ENCODE results near the gene SUN5. TPM values are rescaled to one million over a fixed set of nuclear protein-coding genes. Genes with fewer than 3 reads are reported as not detected.

Gene SUN5
- total RNA-seq, 6 experiments from 2014 or later, result not detected

DNA sequence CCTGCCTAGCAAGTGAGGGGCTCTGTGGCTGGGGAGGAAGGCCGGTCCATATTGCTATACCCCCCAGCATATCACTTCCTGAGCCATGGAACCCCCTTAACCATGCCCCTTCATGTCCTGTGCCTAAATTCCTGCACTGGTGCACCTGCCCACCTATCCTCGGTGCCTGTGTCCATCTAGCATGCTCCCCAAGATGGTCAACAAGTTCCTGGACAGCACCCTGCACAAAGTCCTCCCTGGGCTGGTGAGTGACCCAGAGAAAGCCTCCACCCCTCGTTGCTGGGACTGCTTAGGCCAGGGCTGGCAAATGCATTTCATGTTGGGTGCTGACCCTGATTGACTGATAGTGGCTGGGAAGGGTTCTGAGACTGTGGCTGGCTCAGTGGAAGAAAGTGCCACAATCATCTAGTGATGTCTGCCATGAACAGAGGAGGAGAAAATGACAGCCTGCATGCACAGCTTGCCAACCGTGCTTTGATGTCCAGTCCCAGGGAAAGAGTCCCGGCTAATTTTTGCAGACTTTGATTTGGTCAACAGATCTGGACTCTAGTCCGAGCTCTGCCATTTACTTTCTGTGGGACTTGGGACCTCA, 30.8 kb upstream of the SUN5 start:
- no peaks in the 10 kb centered on the region for H3K9me3 Mint-ChIP-seq
- DNase-seq, result no peak
- peaks cover 42% of the 10 kb centered on the region for H3K27me3 Mint-ChIP-seq (ENCODE audit: insufficient read depth)
- H3K4me3 Mint-ChIP-seq, result no peak overlapping the region
- TF ChIP-seq CTCF (IDR thresholded peaks at IDR 0.05), result no peak
- H3K27ac Mint-ChIP-seq, result no peak overlapping the region
- no peaks in the 10 kb centered on the region for H3K36me3 Mint-ChIP-seq (ENCODE audit: low read depth)
- H3K4me1 Mint-ChIP-seq (ENCODE audit: low read depth), result no peaks in the 10 kb centered on the region

DNA sequence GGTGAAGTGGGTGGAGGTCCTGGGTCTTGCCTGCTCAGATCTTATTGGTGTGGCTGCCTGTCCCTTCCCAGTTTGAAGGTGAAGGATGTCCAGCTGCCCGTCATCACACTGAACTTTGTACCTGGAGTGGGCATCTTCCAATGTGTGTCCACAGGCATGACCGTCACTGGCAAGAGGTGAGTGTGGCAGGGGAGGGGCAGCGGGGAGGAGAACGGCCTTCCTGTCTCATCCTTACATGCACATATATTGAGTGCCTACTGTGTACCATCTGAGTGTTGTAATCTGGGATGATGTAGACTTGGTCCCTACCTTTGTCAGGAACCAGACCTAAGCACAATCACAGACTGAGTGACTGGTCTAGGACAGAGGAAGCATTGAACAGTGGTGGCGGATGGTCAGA, 29.9 kb upstream of the SUN5 start:
- Mint-ChIP-seq H3K36me3 (ENCODE audit: low read depth) (no peaks in the 10 kb centered on the region), H3K27ac (no peak overlapping the region), H3K4me3 (no peak overlapping the region), H3K9me3 (no peaks in the 10 kb centered on the region), H3K4me1 (ENCODE audit: low read depth) (no peaks in the 10 kb centered on the region), H3K27me3 (ENCODE audit: insufficient read depth) (peaks cover 37% of the 10 kb centered on the region)
- DNase-seq, result no peak
- TF ChIP-seq CTCF (IDR thresholded peaks at IDR 0.05), result no peak

GRCh38 chr20:33033381-33033780, 29.1 kb upstream of the SUN5 start:
- H3K36me3 Mint-ChIP-seq (ENCODE audit: low read depth), result no peaks in the 10 kb centered on the region
- no peak for DNase-seq
- H3K4me3 Mint-ChIP-seq, result no peak overlapping the region
- no peak for TF ChIP-seq CTCF (IDR thresholded peaks at IDR 0.05)
- H3K27me3 Mint-ChIP-seq (ENCODE audit: insufficient read depth), result peaks cover 34% of the 10 kb centered on the region
- H3K4me1 Mint-ChIP-seq (ENCODE audit: low read depth), result no peaks in the 10 kb centered on the region
- no peaks in the 10 kb centered on the region for H3K9me3 Mint-ChIP-seq
- H3K27ac Mint-ChIP-seq, result no peak overlapping the region

- no peak overlapping the region for H3K4me3 Mint-ChIP-seq
- H3K27me3 Mint-ChIP-seq (ENCODE audit: insufficient read depth), result peaks cover 34% of the 10 kb centered on the region
- H3K4me1 Mint-ChIP-seq (ENCODE audit: low read depth), result no peaks in the 10 kb centered on the region
- no peaks in the 10 kb centered on the region for H3K36me3 Mint-ChIP-seq (ENCODE audit: low read depth)
- no peak overlapping the region for H3K27ac Mint-ChIP-seq
- no peaks in the 10 kb centered on the region for H3K9me3 Mint-ChIP-seq
- DNase-seq, result no peak
- TF ChIP-seq CTCF (IDR thresholded peaks at IDR 0.05), result no peak
Observed at GRCh38 chr20:33032555-33032954, 28.3 kb upstream of the SUN5 start.

GRCh38 chr20:33031531-33031930, 27.3 kb upstream of the SUN5 start, which contains the start of gene BPIFB6:
Gene BPIFB6 (plus strand): TSS chr20:33031648. CDS start chr20:33031648, 0 bp downstream.
- H3K27ac Mint-ChIP-seq, result no peak within 1 kb of the TSS
- H3K36me3 Mint-ChIP-seq (ENCODE audit: low read depth), result no peaks in the 10 kb centered on the region
- DNase-seq, result no peak
- TF ChIP-seq CTCF (IDR thresholded peaks at IDR 0.05), result no peak
- no peaks in the 10 kb centered on the region for H3K4me1 Mint-ChIP-seq (ENCODE audit: low read depth)
- no peaks in the 10 kb centered on the region for H3K9me3 Mint-ChIP-seq
- H3K4me3 Mint-ChIP-seq, result no peak within 1 kb of the TSS
- H3K27me3 Mint-ChIP-seq (ENCODE audit: insufficient read depth), result peaks cover 30% of the 10 kb centered on the region

DNA sequence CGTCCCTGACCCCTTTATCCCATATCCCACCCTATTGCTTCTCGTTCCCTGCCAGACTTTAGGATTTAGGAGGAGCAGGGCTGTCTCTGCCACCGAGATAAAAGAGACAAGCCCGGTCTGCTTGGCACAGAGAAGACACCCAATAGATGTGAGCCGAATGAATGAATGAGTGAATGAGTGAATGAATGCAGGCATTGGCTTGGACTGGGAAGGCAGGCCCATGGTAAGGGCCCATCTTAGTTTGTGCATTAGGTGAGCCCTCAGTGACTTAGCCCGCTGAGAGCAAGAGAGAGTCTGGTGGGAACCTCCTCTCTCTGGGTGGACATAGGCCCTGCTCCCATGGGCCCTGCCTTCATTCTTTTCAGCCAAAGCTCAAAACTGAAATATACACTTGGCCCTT, 26.3 kb upstream of the SUN5 start:
- no peak for DNase-seq
- H3K27ac Mint-ChIP-seq, result no peak overlapping the region
- H3K4me1 Mint-ChIP-seq (ENCODE audit: low read depth), result no peaks in the 10 kb centered on the region
- H3K4me3 Mint-ChIP-seq, result no peak overlapping the region
- H3K36me3 Mint-ChIP-seq (ENCODE audit: low read depth), result no peaks in the 10 kb centered on the region
- no peaks in the 10 kb centered on the region for H3K9me3 Mint-ChIP-seq
- no peak for TF ChIP-seq CTCF (IDR thresholded peaks at IDR 0.05)
- peaks cover 27% of the 10 kb centered on the region for H3K27me3 Mint-ChIP-seq (ENCODE audit: insufficient read depth)
